GM06990 (cell line): ENCODE measurements around the gene NUP210L.

Experiments
- DNase-seq: peaks from one replicate; pipeline ENCODE4 v3.0.0-alpha.2; 2011; ENCODE audit not compliant: insufficient read length; ENCODE audit errors: extremely low read depth
- H3K27me3 ChIP-seq: replicated peaks from 2 replicates; pipeline ENCODE4 v1.6.0; 2011; ENCODE audit warnings: low read length; ENCODE audit not compliant: control insufficient read depth, insufficient read depth
- H3K36me3 ChIP-seq: 2 replicates; pipeline ENCODE4 v1.5.1; 2011; ENCODE audit warnings: low read length; ENCODE audit not compliant: control insufficient read depth, insufficient read depth
- H3K4me3 ChIP-seq: replicated peaks from 2 replicates; pipeline ENCODE4 v1.5.1; 2011; ENCODE audit warnings: low read depth, mild to moderate bottlenecking, control low read depth, low read length
- TF ChIP-seq, protein P1 (sequence below): IDR thresholded peaks from 2 replicates; pipeline ENCODE4 v1.5.1; 2011; ENCODE audit warnings: low read length, control low read depth, mild to moderate bottlenecking, inconsistent platforms; ENCODE audit not compliant: insufficient read depth, poor library complexity, severe bottlenecking

NUP210L gene

DNA sequence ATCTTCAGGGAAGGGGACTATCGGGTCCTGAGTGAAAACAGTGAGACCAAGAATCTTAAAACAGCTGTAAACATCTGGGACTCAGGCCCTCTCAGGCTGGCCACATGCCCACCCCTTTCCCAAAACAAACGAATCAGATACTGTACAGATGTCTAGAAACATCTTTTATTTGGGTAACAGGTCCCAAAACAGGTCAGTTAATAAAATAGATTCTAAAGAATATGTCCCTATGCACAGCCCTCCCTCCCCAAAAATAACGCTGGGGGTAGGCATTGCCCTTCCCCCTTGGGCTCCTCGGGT, 196.0 kb downstream of the NUP210L start:
- H3K4me3 ChIP-seq, result peak overlapping the region; percentile 5; the same call in 1 of the 2 replicates

GRCh38 chr1:153958111-153958960, 196.5 kb downstream of the NUP210L start, which contains the start of gene CRTC2:
Gene CRTC2, minus strand, starts transcription at chr1:153958612. Its CDS starts 115 bp downstream, at chr1:153958497.
- TF ChIP-seq, protein P1, sequence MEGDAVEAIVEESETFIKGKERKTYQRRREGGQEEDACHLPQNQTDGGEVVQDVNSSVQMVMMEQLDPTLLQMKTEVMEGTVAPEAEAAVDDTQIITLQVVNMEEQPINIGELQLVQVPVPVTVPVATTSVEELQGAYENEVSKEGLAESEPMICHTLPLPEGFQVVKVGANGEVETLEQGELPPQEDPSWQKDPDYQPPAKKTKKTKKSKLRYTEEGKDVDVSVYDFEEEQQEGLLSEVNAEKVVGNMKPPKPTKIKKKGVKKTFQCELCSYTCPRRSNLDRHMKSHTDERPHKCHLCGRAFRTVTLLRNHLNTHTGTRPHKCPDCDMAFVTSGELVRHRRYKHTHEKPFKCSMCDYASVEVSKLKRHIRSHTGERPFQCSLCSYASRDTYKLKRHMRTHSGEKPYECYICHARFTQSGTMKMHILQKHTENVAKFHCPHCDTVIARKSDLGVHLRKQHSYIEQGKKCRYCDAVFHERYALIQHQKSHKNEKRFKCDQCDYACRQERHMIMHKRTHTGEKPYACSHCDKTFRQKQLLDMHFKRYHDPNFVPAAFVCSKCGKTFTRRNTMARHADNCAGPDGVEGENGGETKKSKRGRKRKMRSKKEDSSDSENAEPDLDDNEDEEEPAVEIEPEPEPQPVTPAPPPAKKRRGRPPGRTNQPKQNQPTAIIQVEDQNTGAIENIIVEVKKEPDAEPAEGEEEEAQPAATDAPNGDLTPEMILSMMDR, result peak; percentile 11
- peak within 1 kb of the TSS; percentile 99 for H3K4me3 ChIP-seq
- peak; percentile 90 for DNase-seq
- H3K36me3 ChIP-seq, result peaks cover 21% of the 10 kb centered on the region
- H3K27me3 ChIP-seq, result no peaks in the 10 kb centered on the region

More for the DNA sequence above, 196.0 kb downstream of the NUP210L start:
- no peak for DNase-seq
- peaks cover 15% of the 10 kb centered on the region for H3K36me3 ChIP-seq
- TF ChIP-seq, protein P1, result no peak
- H3K27me3 ChIP-seq, result no peaks in the 10 kb centered on the region

DNA sequence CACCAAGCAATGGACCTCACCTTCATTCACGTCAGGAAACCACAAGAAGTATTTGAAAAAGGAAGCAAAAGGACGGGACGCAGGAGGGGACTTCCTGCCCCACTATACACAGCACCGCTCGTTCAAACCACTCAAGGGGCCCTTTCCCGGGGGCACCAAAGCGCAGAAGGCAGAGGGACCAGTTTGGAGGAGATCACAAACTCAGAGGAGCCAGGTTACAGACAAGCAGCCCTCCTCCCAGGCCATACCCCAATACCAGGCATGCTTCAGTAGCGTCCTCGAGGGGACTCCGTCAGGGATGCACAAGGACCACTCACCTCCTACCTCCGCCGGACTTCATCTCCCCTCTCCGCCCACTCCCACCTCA, 197.1 kb downstream of the NUP210L start:
- H3K4me3 ChIP-seq, result peak overlapping the region; percentile 99
- H3K36me3 ChIP-seq, result peaks cover 24% of the 10 kb centered on the region
- no peaks in the 10 kb centered on the region for H3K27me3 ChIP-seq
- TF ChIP-seq, protein P1, result no peak
- DNase-seq, result no peak

DNA sequence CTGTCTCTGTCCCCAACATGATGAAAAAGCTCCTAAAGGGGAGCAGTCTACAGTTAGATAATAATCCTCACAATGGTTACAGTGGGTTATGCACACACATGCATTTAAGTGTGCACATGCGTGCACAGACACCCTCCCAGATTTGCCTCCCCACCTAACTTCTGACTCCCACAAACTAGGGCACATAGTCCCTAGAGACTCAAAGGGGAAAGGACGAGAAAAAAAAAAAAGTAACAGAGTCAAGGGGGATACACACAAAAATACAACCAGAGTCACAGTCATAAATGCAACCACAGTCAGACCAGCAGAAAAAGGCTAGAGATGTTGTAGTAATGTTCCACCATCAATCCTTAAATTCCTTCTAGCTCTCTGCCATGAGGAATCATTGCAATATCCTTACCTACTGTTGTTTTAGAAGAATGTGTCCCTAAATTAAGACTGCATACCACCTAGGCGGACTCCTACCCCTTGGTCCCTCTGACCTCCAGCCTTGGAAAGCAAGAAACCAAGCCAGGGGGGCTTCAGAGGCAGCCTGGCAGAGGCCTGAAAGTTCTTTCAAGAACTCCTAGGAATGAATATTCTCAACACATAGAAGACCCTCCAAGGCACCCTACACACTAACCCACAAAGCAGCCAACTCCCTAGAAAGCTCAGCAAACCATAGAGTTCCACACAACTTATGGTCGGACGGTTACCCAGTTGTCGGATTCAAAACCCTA, 197.7 kb downstream of the NUP210L start:
- H3K4me3 ChIP-seq, result peak overlapping the region; percentile 99
- no peak for DNase-seq

GRCh38 chr1:153954826-153955225, 200.0 kb downstream of the NUP210L start:
- H3K36me3 ChIP-seq, result peaks cover 33% of the 10 kb centered on the region
- DNase-seq, result no peak
- no peak overlapping the region for H3K4me3 ChIP-seq
- TF ChIP-seq, protein P1, result no peak
- H3K27me3 ChIP-seq, result no peaks in the 10 kb centered on the region

More for the DNA sequence above, 197.7 kb downstream of the NUP210L start:
- TF ChIP-seq, protein P1, result no peak
- Histone ChIP-seq H3K36me3 (peaks cover 27% of the 10 kb centered on the region), H3K27me3 (no peaks in the 10 kb centered on the region)
